ENCODE measurements around the gene ADCY10. TPM values are rescaled to one million over a fixed set of nuclear protein-coding genes. Genes with fewer than 3 reads are reported as not detected.

The ADCY10 gene
- total and polyA plus RNA-seq, 2 of the 8 experiments (the other 6 are each of a cell fraction or from before 2014, with no cell fraction given): 0.02 TPM; not detected in 1

GRCh38 chr1:167923324-167924056 is 9.6 kb upstream of the ADCY10 start (continued):
- TF ChIP-seq SUZ12 (IDR thresholded peaks at IDR 0.05; ENCODE audit: low read length): no peak
